HCT116 (cell line): ENCODE results near the gene HOXA1. TPM values are rescaled to one million over a fixed set of nuclear protein-coding genes. Genes with fewer than 3 reads are reported as not detected.
A peak's percentile ranks its signal among the peaks of the same experiment; 100 is the strongest.

ENCODE experiments used
- ATAC-seq: fragments of 200-7000 bp; cut with Tn5 transposase; 2 replicates; pipeline ENCODE4 v1.9.1; 2020; ENCODE audit warnings: mild to moderate bottlenecking, moderate library complexity
- BruUV-seq: library from RNA; stranded (reverse); fragments of 400-500 nt; replicated peaks from 2 replicates; lab custom pipeline; 2021; lab: Mats Ljungman, UMichigan
- CTCF ChIA-PET: fragments of 300-600 bp; sonication (Branson Sonifier 250); formaldehyde crosslinking; loops from one replicate; lab custom pipeline; 2021; ENCODE audit warnings: antibody characterized with exemption; lab: Charles Lee
- POLR2A ChIA-PET: fragments of 300-600, 350-600 bp; sonication (Branson Sonifier 250); formaldehyde crosslinking; loops from one replicate; lab custom pipeline; 2021; ENCODE audit warnings: antibody characterized with exemption; lab: Charles Lee
- RAD21 ChIA-PET, 2 experiments: fragments of 300-600 bp; sonication (Branson Sonifier 250); formaldehyde crosslinking; loops; one replicate each; lab custom pipeline; 2023; ENCODE audit warnings: low total read pairs in 2 of 2; ENCODE audit not compliant: uncharacterized antibody in 2 of 2, unreplicated experiment in 2 of 2, low non-redundant PET in 1 of 2; lab: Charles Lee
- DNase-seq: peaks from one replicate; pipeline ENCODE4 v3.0.0-alpha.2; 2010; ENCODE audit warnings: low read depth, low spot score
- H2AFZ ChIP-seq: fragments of 200-600 bp; shearing (Covaris generic), sonication (generic); 2 replicates; pipeline ENCODE4 v1.6.1; 2017; ENCODE audit warnings: low read depth, mixed run types, mixed read lengths, antibody characterized with exemption, low read length; ENCODE audit not compliant: poor library complexity, severe bottlenecking
- H3K27ac ChIP-seq: 2 replicates; pipeline ENCODE4 v1.5.1; 2012; ENCODE audit warnings: low read depth, low read length
- H3K27me3 ChIP-seq: fragments of 200-600 bp; sonication (generic); 2 replicates; pipeline ENCODE4 v1.6.1; 2016; ENCODE audit warnings: mixed run types, low read length, mixed read lengths; ENCODE audit not compliant: insufficient read depth
- H3K36me3 ChIP-seq, 2 experiments: fragments of 200-500 bp in 1 of 2; fragments of 200-600 bp in 1 of 2; sonication (Bioruptor generic) in 1 of 2; sonication (generic) in 1 of 2; 2 replicates each; pipeline versions ENCODE4 v1.5.1 to v1.6.1; 2014 to 2016; ENCODE audit warnings: low read length in 2 of 2, inconsistent platforms in 1 of 2, mixed read lengths in 1 of 2, mixed run types in 1 of 2; ENCODE audit not compliant: insufficient read depth in 2 of 2, control insufficient read depth in 1 of 2
- H3K4me1 ChIP-seq, 2 experiments: fragments of 200-600 bp in 1 of 2; sonication (generic) in 1 of 2; 2 replicates each; pipeline versions ENCODE4 v1.5.1 to v1.6.1; 2012 to 2017; ENCODE audit warnings: low read length in 2 of 2, inconsistent platforms in 1 of 2, mild to moderate bottlenecking in 1 of 2, mixed read lengths in 1 of 2, mixed run types in 1 of 2, moderate library complexity in 1 of 2; ENCODE audit not compliant: insufficient read depth in 2 of 2, control insufficient read depth in 1 of 2
- H3K4me2 ChIP-seq: fragments of 200-600 bp; sonication (generic); 2 replicates; pipeline ENCODE4 v1.6.1; 2017; ENCODE audit warnings: mixed run types, low read length, mixed read lengths
- H3K4me3 ChIP-seq, 2 experiments: fragments of 200-600 bp in 1 of 2; sonication (generic) in 1 of 2; replicated peaks in 1 of 2; 2 replicates each; pipeline ENCODE4 v1.5.1; 2011 to 2016; ENCODE audit warnings: low read length in 2 of 2, control low read depth in 1 of 2, low read depth in 1 of 2, mild to moderate bottlenecking in 1 of 2, mixed read lengths in 1 of 2, mixed run types in 1 of 2
- H3K79me2 ChIP-seq: fragments of 200-600 bp; sonication (generic); 2 replicates; pipeline ENCODE4 v1.6.1; 2017; ENCODE audit warnings: mild to moderate bottlenecking, mixed run types, low read length, moderate library complexity, mixed read lengths; ENCODE audit not compliant: insufficient read depth
- H3K9ac ChIP-seq: fragments of 200-600 bp; sonication (generic); 2 replicates; pipeline ENCODE4 v1.6.1; 2016; ENCODE audit warnings: low read length, mixed read lengths
- H3K9me2 ChIP-seq: fragments of 200-600 bp; sonication (generic), shearing (Covaris generic); 2 replicates; pipeline ENCODE4 v1.6.1; 2017; ENCODE audit warnings: mixed run types, mild to moderate bottlenecking, moderate library complexity; ENCODE audit not compliant: insufficient read depth
- H3K9me3 ChIP-seq, 2 experiments: fragments of 200-500 bp in 1 of 2; fragments of 200-600 bp in 1 of 2; sonication (Bioruptor generic) in 1 of 2; sonication (generic) in 1 of 2; 2 replicates each; pipeline ENCODE4 v1.6.1; 2014 to 2017; ENCODE audit warnings: low read length in 2 of 2, mixed read lengths in 2 of 2, inconsistent platforms in 1 of 2, low read depth in 1 of 2, mild to moderate bottlenecking in 1 of 2, mixed run types in 1 of 2, moderate library complexity in 1 of 2; ENCODE audit not compliant: control insufficient read depth in 1 of 2, insufficient read depth in 1 of 2
- H4K20me1 ChIP-seq: fragments of 200-600 bp; sonication (generic), shearing (Covaris generic); 2 replicates; pipeline ENCODE4 v1.6.1; 2017; ENCODE audit warnings: mixed run types, mild to moderate bottlenecking, moderate library complexity; ENCODE audit not compliant: insufficient read depth
- CBX3 ChIP-seq: IDR thresholded peaks from 2 replicates; pipeline ENCODE4 v1.6.1; 2012; ENCODE audit warnings: low read depth
- CEBPB ChIP-seq: IDR thresholded peaks from 2 replicates; pipeline ENCODE4 v1.6.1; 2012; ENCODE audit warnings: low read depth
- EZH2 ChIP-seq: fragments of 200-600 bp; sonication (generic); IDR thresholded peaks from 2 replicates; pipeline ENCODE4 v1.6.1; 2017; ENCODE audit warnings: antibody characterized with exemption, mixed run types
- EZH2phosphoT487 ChIP-seq: fragments of 200-600 bp; IDR thresholded peaks from 2 replicates; pipeline ENCODE4 v1.6.1; 2018; ENCODE audit warnings: antibody characterized with exemption, borderline replicate concordance
- FOSL1 ChIP-seq: IDR thresholded peaks from 2 replicates; pipeline ENCODE4 v1.6.1; 2012; ENCODE audit warnings: low read depth
- MAX ChIP-seq: IDR thresholded peaks from 2 replicates; pipeline ENCODE4 v1.6.1; 2012
- POLR2A ChIP-seq: IDR thresholded peaks from 2 replicates; pipeline ENCODE4 v1.7.0; 2011; ENCODE audit warnings: borderline replicate concordance; ENCODE audit not compliant: insufficient read depth, insufficient read length; ENCODE audit errors: extremely low read depth
- POLR2AphosphoS5 ChIP-seq: IDR thresholded peaks from 2 replicates; pipeline ENCODE4 v1.6.1; 2011; ENCODE audit warnings: mild to moderate bottlenecking, low read depth, low read length, moderate library complexity
- SIN3A ChIP-seq: IDR thresholded peaks from 2 replicates; pipeline ENCODE4 v1.6.1; 2012; ENCODE audit warnings: low read depth
- SRF ChIP-seq: IDR thresholded peaks from 2 replicates; pipeline ENCODE4 v1.6.1; 2012; ENCODE audit warnings: low read depth
- TCF7L2 ChIP-seq: IDR thresholded peaks from 2 replicates; pipeline ENCODE4 v1.7.0; 2011; ENCODE audit warnings: borderline replicate concordance, inconsistent platforms; ENCODE audit not compliant: insufficient read depth, insufficient read length; ENCODE audit errors: extremely low read depth
- YY1 ChIP-seq: IDR thresholded peaks from 2 replicates; pipeline ENCODE4 v1.6.1; 2011; ENCODE audit warnings: low read length, low read depth, moderate library complexity, mild to moderate bottlenecking; ENCODE audit not compliant: insufficient replicate concordance; ENCODE audit errors: extremely low read depth
- ZBTB33 ChIP-seq: IDR thresholded peaks from 2 replicates; pipeline ENCODE4 v1.6.1; 2011; ENCODE audit warnings: mild to moderate bottlenecking, low read length, moderate library complexity; ENCODE audit not compliant: insufficient replicate concordance; ENCODE audit errors: extremely low read depth
- ZFX ChIP-seq: fragments of 450-650 bp; IDR thresholded peaks from 2 replicates; pipeline ENCODE4 v1.6.1; 2017
- intact Hi-C: fragments of 100-400 bp; cut with micrococcal nuclease; formaldehyde crosslinking; loops from 2 replicates; pipeline ENCODE4 v1.10.0; 2022
- total RNA-seq: library from RNA; stranded (reverse); gene quantifications from one replicate; pipeline ENCODE4 v1.2.1, GENCODE V29; 2021; ENCODE audit not compliant: unreplicated experiment
- TF ChIP-seq, protein P1 (sequence below): IDR thresholded peaks from 2 replicates; pipeline ENCODE4 v1.6.1; 2012
- TF ChIP-seq, protein P2 (sequence below), 3 experiments: fragments of 200-600 bp in 1 of 3; sonication (generic) in 1 of 3; IDR thresholded peaks in 2 of 3; conservative IDR thresholded peaks in 1 of 3; 2 replicates each; pipeline ENCODE4 v1.5.1; 2012 to 2017; ENCODE audit warnings: low read depth in 2 of 3, low read length in 2 of 3, antibody characterized with exemption in 1 of 3, borderline replicate concordance in 1 of 3, control low read depth in 1 of 3, mild to moderate bottlenecking in 1 of 3, mixed read lengths in 1 of 3, mixed run types in 1 of 3, moderate library complexity in 1 of 3; ENCODE audit not compliant: insufficient read depth in 1 of 3
- TF ChIP-seq, protein P3 (sequence below): IDR thresholded peaks from 2 replicates; pipeline ENCODE4 v1.6.1; 2012; ENCODE audit warnings: low read depth

The HOXA1 gene
- total RNA-seq, 1 experiment from 2014 or later, result 2.8 TPM

DNA sequence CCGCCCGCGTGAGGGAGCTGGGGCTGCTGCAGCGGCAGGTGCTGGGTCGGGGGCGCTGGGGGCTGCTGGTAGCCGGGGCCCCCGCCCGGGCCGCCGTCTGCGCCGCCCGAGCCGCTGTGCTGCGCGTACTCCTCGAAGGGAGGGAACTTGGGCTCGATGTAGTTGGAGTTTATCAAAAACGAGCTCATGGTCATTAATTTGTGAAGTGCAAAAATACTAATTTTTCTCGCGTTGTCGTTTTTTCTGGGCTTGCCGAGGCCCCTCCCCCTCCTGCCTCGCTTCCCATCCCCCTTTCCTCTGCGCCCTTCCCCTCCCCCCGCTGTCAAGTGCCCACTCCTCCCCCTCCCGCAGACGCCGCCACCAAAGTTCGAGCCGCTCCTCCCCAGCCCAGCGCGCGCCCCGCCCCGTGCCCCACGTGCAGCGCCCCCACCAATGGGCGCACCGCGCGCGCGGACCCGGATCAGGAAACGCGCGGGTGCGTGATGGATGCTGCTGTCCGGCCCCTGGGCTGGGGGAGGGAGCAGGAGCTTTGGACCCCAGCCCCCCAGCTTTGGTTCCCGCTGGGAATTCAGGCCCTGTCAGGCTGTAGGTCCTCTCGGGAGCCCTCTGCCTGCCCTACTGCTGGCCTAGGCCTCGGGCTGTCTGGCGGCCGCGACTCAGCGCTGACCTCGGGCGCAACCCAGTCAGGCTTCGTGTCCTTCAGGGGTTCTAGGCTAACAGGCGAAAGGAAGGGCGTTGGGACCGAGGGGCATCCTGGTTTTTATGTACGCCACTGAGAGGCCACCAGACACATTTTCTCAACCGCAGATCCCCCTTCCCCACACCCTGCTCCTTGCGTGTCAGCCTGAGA lies 35.0 kb upstream of the HOXA1 start, which contains the start of gene HOXA4:
Gene HOXA4, minus strand, starts transcription at position 218 of the 850 bp plus-strand sequence. Its CDS starts 24 bp downstream, at position 194.
- Histone ChIP-seq H3K27me3 (peaks cover 24% of the 10 kb centered on the region), H3K9me2 (no peaks in the 10 kb centered on the region), H3K27ac (peak within 1 kb of the TSS; percentile 61; the same call in 1 of the 2 replicates), H4K20me1 (no peaks in the 10 kb centered on the region), H3K36me3 (no peaks in the 10 kb centered on the region), H3K4me3 (peak within 1 kb of the TSS; percentile 55 to 64), H3K9ac (peak within 1 kb of the TSS; percentile 71), H3K4me1 (peaks cover 31 to 75% of the 10 kb centered on the region in 2 experiments), H3K9me3 (no peaks in the 10 kb centered on the region), H3K79me2 (no peaks in the 10 kb centered on the region), H3K4me2 (peak within 1 kb of the TSS; percentile 91), H2AFZ (no peak within 1 kb of the TSS)
- ChIA-PET POLR2A (interaction anchor here (0.7 to 1.5 kb wide), 5 partner anchors 15 to 417 kb away, joined by 3 to 5 read pairs (median 3); no protein-coding TSS in a partner anchor), CTCF (interaction anchor here (1.6 kb wide), 1 partner anchor 444 kb away, joined by 3 read pairs; no protein-coding TSS in a partner anchor), RAD21 (no interaction called here)
- no peak for DNase-seq
- peak; percentile 91 for ATAC-seq
- intact Hi-C loops, result loop anchor here (2.0 kb wide), 1 partner anchor 16 kb away; no protein-coding TSS in a partner anchor
- BruUV-seq, result TSS peak; percentile 88
- TF ChIP-seq SRF (no peak), TCF7L2 (peak; percentile 41), ZFX (peak; percentile 23; the same call in 1 of the 2 replicates), CEBPB (no peak), SIN3A (peak; percentile 34; the same call in 1 of the 2 replicates), YY1 (peak; percentile 43), ZBTB33 (no peak), MAX (peak; percentile 84), CBX3 (no peak), FOSL1 (no peak), POLR2AphosphoS5 (peak; percentile 58; the same call in 1 of the 2 replicates), EZH2 (no peak), EZH2phosphoT487 (no peak), POLR2A (peak; percentile 63)
- TF ChIP-seq, protein P1, sequence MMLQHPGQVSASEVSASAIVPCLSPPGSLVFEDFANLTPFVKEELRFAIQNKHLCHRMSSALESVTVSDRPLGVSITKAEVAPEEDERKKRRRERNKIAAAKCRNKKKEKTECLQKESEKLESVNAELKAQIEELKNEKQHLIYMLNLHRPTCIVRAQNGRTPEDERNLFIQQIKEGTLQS, result no peak
- TF ChIP-seq, protein P2, sequence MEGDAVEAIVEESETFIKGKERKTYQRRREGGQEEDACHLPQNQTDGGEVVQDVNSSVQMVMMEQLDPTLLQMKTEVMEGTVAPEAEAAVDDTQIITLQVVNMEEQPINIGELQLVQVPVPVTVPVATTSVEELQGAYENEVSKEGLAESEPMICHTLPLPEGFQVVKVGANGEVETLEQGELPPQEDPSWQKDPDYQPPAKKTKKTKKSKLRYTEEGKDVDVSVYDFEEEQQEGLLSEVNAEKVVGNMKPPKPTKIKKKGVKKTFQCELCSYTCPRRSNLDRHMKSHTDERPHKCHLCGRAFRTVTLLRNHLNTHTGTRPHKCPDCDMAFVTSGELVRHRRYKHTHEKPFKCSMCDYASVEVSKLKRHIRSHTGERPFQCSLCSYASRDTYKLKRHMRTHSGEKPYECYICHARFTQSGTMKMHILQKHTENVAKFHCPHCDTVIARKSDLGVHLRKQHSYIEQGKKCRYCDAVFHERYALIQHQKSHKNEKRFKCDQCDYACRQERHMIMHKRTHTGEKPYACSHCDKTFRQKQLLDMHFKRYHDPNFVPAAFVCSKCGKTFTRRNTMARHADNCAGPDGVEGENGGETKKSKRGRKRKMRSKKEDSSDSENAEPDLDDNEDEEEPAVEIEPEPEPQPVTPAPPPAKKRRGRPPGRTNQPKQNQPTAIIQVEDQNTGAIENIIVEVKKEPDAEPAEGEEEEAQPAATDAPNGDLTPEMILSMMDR (IDR thresholded peaks at IDR 0.05 in 2 of 3, conservative IDR thresholded peaks at IDR 0.05 in 1 of 3; ENCODE audit: borderline replicate concordance in 1 of 3, insufficient read depth in 1 of 3, low read depth in 2 of 3, low read length in 2 of 3), result no peak
- TF ChIP-seq, protein P3, sequence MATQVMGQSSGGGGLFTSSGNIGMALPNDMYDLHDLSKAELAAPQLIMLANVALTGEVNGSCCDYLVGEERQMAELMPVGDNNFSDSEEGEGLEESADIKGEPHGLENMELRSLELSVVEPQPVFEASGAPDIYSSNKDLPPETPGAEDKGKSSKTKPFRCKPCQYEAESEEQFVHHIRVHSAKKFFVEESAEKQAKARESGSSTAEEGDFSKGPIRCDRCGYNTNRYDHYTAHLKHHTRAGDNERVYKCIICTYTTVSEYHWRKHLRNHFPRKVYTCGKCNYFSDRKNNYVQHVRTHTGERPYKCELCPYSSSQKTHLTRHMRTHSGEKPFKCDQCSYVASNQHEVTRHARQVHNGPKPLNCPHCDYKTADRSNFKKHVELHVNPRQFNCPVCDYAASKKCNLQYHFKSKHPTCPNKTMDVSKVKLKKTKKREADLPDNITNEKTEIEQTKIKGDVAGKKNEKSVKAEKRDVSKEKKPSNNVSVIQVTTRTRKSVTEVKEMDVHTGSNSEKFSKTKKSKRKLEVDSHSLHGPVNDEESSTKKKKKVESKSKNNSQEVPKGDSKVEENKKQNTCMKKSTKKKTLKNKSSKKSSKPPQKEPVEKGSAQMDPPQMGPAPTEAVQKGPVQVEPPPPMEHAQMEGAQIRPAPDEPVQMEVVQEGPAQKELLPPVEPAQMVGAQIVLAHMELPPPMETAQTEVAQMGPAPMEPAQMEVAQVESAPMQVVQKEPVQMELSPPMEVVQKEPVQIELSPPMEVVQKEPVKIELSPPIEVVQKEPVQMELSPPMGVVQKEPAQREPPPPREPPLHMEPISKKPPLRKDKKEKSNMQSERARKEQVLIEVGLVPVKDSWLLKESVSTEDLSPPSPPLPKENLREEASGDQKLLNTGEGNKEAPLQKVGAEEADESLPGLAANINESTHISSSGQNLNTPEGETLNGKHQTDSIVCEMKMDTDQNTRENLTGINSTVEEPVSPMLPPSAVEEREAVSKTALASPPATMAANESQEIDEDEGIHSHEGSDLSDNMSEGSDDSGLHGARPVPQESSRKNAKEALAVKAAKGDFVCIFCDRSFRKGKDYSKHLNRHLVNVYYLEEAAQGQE, result no peak
